AG04449 (cell line): Measurements from ENCODE around the gene MLXIP.
"Not testable (repeated sequence)": the region's sequence is repeated elsewhere in the genome, so short reads cannot be mapped to it uniquely, and the experiment has no call there.

Source experiments
- CTCF ChIA-PET: fragments of 350-600 bp; formaldehyde crosslinking; extraction: SDS; loops from one replicate; lab custom pipeline; 2021; ENCODE audit warnings: antibody characterized with exemption; lab: Yijun Ruan, JAX
- POLR2A ChIA-PET: fragments of 400-600, 350-600 bp; formaldehyde crosslinking; extraction: SDS; loops from one replicate; lab custom pipeline; 2020; ENCODE audit warnings: antibody characterized with exemption, inconsistent platforms; lab: Yijun Ruan, JAX
- DNase-seq: peaks from one replicate; pipeline ENCODE4 v3.0.0-alpha.2; 2010; ENCODE audit warnings: low read depth, low spot score
- H3K4me3 ChIP-seq: 2 replicates; pipeline ENCODE4 v1.5.1; 2011; ENCODE audit warnings: low read depth, mild to moderate bottlenecking, control low read depth, low read length
- TF ChIP-seq, protein P1 (sequence below): IDR thresholded peaks from one replicate; pipeline ENCODE4 v1.5.1; 2011; ENCODE audit warnings: mild to moderate bottlenecking, moderate library complexity, low read length, control low read depth, inconsistent platforms; ENCODE audit not compliant: insufficient read depth; ENCODE audit errors: missing control alignments

The MLXIP gene

DNA sequence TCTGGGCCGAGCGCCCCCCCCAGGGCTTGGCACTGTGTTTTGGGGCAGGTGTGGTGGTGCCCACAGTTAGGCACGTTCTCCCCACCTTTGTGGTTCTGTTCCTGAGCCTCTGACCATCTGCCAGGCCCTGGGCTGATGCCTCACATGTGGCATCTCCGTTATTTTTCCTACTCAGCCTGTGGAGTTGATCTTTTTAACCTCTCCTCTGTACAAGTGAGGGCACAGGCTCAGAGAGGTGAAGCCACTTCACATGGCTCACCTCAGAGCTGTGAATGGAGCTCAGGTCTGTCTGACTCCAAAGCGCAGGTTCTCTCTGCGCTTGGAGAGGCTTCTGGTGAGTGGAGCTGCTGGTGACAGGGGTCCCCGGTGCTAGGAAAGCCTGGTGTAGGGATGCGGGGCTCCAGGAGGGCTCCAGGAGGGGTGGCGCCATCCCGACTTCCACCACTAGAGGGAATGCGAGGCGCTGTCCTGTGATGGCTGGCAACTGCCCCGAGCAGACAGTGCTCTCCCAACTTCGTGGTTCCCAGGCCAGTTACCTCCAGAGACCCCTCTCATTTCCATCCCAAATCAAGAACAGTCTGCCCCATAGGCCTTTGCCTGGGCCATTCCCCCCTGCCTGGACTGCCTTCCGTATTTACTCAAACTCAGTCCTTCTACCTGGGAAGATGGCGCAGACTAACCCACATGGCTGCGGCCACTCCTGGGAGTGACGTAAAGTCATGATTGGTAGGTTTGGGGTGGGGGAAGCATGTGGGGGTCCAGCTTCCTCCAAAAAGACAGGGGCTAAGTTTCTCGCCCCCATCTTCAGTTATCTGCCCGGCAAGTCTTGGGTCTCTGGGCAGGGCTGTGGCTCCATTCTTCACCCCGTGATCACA lies 47.0 kb upstream of the MLXIP start:
- TF ChIP-seq, protein P1, sequence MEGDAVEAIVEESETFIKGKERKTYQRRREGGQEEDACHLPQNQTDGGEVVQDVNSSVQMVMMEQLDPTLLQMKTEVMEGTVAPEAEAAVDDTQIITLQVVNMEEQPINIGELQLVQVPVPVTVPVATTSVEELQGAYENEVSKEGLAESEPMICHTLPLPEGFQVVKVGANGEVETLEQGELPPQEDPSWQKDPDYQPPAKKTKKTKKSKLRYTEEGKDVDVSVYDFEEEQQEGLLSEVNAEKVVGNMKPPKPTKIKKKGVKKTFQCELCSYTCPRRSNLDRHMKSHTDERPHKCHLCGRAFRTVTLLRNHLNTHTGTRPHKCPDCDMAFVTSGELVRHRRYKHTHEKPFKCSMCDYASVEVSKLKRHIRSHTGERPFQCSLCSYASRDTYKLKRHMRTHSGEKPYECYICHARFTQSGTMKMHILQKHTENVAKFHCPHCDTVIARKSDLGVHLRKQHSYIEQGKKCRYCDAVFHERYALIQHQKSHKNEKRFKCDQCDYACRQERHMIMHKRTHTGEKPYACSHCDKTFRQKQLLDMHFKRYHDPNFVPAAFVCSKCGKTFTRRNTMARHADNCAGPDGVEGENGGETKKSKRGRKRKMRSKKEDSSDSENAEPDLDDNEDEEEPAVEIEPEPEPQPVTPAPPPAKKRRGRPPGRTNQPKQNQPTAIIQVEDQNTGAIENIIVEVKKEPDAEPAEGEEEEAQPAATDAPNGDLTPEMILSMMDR, result peak; percentile 84
- no peak for DNase-seq
- H3K4me3 ChIP-seq, result no peak overlapping the region
- POLR2A ChIA-PET, result no interaction called here
- CTCF ChIA-PET, result interaction anchor here (0.8 to 4.2 kb wide), 12 partner anchors 8 to 160 kb away, joined by 3 to 23 read pairs (median 4); no protein-coding TSS in a partner anchor

DNA sequence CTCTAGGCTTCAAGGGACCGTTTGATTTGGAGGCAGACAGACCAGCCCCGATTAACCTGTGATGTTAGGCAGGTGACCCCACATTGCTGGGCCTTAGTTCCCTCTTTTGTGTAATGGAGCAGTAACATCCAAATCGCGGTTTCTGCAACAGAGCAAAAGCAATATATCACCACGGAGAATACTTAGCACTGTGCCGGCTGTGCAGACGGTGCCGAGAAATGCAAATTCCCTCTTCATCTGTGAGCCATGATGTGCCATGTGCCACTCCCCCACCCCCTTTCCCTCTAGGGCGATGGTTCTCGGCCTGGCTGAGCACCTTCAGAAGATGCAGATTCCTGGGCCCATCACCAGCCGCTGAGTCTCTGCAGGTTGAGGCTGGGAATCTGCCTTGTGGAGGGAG lies 46.0 kb upstream of the MLXIP start:
- ChIA-PET POLR2A (interaction anchor here (0.6 kb wide), 1 partner anchor 110 kb away, joined by 3 read pairs; no protein-coding TSS in a partner anchor), CTCF (interaction anchor here (1.1 to 4.2 kb wide), 8 partner anchors 9 to 159 kb away, joined by 3 to 23 read pairs (median 6); no protein-coding TSS in a partner anchor)
- H3K4me3 ChIP-seq, result no peak overlapping the region
- TF ChIP-seq, protein P1, result no peak
- no peak for DNase-seq

DNA sequence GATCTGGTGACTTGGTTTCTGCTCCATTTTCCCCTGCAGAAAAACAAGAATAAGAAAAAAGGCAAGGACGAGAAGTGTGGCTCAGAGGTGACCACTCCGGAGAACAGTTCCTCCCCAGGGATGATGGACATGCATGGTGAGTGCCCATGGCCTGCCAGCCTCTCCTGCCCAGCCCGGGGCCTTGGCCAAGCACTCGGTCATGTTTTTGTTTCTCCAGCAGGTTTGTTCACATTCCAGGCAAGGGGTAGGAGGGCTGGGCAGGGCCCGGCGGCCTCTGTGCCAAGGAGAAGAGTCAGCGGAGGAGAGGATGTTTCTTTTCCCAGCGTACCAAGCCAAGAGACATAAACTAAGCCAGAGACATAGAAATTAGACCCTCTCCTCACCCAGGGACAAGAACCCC lies 43.3 kb upstream of the MLXIP start:
- ChIA-PET CTCF (no interaction called here), POLR2A (no interaction called here)
- no peak for DNase-seq
- H3K4me3 ChIP-seq, result no peak overlapping the region
- TF ChIP-seq, protein P1, result no peak

DNA sequence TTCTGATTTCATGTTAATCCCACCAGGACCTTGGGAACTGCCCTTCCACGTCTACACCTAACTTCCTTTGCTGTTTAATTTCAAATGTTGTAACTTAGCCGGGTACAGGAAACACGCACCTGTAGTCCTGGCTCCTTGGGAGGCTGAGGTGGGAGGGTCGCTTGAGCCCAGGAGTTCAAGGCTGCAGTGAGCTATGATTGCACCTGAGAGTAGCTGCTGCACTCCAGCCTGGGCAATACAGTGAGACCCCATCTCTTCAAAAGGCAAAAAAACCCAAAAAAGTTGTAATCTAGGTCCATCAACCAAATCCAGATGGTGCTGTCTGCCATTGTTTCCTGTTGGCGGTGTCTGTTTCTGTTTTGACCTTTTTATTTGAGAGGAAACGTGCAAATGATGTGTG lies 42.4 kb upstream of the MLXIP start:
- ChIA-PET POLR2A (no interaction called here), CTCF (interaction anchor here (0.8 to 2.0 kb wide), 3 partner anchors 12 to 86 kb away, joined by 3 to 7 read pairs (median 4); no protein-coding TSS in a partner anchor)
- no peak for DNase-seq
- TF ChIP-seq, protein P1, result no peak
- no peak overlapping the region for H3K4me3 ChIP-seq

DNA sequence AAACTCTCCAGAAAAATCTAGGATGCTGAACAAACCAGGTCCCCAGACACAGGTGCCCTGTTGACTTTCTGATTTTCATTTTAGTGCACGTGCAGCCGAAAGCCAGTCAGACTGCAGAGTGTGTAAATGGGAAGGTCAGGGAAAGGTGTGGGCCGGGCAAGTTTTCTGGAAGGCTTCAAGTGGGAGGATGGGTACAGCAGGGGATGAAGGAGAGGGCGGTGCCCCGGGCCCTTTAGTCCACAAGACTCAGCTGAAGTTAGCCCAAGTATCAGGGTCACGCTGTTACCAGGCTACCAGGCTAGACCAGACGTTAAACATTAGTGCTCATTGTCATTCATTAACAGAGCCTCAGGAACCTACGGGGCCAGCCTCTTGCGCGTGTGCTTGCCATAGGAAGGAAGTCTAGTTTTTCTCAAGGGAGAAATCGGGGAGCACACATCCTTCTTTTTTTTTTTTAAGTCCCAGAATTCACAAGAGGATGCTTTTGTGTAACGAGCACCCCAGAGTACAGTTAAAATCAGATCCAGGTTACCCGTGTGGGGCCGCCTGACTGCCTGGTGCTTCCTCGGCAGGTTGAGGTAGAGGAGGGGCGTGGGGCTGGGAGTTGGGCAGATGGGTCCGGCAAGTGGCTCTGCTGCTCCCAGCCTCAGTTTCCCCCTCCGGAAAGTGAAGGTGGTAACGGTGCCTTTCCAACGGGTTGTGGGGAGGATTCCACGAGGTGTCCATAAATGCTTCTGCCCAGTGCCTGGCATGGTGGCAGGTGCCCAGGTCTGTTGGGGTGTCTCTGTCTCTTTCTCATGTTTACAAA lies 37.8 kb upstream of the MLXIP start:
- CTCF ChIA-PET, result interaction anchor here (1.2 to 4.4 kb wide), 2 partner anchors 9 kb away, joined by 3 to 23 read pairs; no protein-coding TSS in a partner anchor
- POLR2A ChIA-PET, result no interaction called here
- H3K4me3 ChIP-seq, result no peak overlapping the region
- no peak for DNase-seq
- TF ChIP-seq, protein P1, result no peak

DNA sequence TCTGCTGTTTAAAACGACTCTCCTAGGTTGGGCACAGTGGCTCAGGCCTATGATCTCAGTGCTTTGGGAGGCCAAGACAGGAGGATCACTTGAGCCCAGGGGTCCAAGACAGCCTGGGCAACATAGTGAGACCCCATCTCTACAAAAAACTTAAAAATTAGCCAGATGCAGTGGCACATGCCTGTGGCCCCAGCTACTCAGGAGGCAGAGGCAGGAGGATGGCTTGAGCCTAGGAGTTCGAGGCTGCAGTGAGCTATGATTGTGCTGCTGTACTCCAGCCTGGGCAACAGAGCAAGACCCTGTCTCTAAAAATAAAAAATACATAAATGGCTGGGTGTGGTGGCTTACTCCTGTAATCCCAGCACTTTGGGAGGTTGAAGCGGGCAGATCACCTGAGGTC lies 37.1 kb upstream of the MLXIP start:
- H3K4me3 ChIP-seq, DNase-seq, POLR2A ChIA-PET: not testable (repeated sequence)
- CTCF ChIA-PET, result interaction anchor here (2.7 to 4.4 kb wide), 2 partner anchors 10 to 81 kb away, joined by 10 to 23 read pairs; no protein-coding TSS in a partner anchor
